Measurements from ENCODE around the gene MCC.

MCC gene

DNA sequence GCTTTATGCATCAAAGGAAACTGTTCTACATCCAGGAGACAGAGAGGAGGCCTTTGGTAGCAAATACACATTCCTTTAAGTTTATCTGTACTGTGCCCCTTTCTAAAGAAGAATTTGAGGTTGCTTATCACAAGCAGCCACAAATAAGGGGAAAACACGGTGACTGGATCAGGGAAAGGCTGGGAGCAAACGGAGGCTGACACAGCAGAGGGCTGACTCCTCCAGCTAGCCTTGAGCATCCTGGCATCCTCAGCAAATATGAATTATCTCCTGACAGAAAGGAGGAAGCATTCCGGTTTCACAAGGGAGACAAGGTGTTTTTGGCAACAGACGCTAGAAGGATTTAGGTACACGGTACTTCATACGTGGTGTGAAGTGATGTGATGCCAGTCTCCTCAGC lies 378.1 kb downstream of the MCC start:
- DNase-seq (ENCODE audit: low read depth): no peak
- no peak overlapping the region for H3K4me3 ChIP-seq (ENCODE audit: low read depth, low read length)
- TF ChIP-seq, protein P1, sequence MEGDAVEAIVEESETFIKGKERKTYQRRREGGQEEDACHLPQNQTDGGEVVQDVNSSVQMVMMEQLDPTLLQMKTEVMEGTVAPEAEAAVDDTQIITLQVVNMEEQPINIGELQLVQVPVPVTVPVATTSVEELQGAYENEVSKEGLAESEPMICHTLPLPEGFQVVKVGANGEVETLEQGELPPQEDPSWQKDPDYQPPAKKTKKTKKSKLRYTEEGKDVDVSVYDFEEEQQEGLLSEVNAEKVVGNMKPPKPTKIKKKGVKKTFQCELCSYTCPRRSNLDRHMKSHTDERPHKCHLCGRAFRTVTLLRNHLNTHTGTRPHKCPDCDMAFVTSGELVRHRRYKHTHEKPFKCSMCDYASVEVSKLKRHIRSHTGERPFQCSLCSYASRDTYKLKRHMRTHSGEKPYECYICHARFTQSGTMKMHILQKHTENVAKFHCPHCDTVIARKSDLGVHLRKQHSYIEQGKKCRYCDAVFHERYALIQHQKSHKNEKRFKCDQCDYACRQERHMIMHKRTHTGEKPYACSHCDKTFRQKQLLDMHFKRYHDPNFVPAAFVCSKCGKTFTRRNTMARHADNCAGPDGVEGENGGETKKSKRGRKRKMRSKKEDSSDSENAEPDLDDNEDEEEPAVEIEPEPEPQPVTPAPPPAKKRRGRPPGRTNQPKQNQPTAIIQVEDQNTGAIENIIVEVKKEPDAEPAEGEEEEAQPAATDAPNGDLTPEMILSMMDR (IDR thresholded peaks at IDR 0.05; ENCODE audit: control insufficient read depth, extremely low read depth, insufficient read depth): no peak

GRCh38 chr5:113109344-113109743 lies 378.9 kb downstream of the MCC start:
- no peak overlapping the region for H3K4me3 ChIP-seq (ENCODE audit: low read depth, low read length)
- TF ChIP-seq, protein P1 (IDR thresholded peaks at IDR 0.05; ENCODE audit: control insufficient read depth, extremely low read depth, insufficient read depth): no peak
- no peak for DNase-seq (ENCODE audit: low read depth)

- no peak for DNase-seq (ENCODE audit: low read depth)
- TF ChIP-seq, protein P1 (IDR thresholded peaks at IDR 0.05; ENCODE audit: control insufficient read depth, extremely low read depth, insufficient read depth): no peak
These were observed 379.8 kb downstream of the MCC start for GRCh38 chr5:113108485-113108884.

GRCh38 chr5:113106821-113107220 lies 381.4 kb downstream of the MCC start:
- TF ChIP-seq, protein P1 (IDR thresholded peaks at IDR 0.05; ENCODE audit: control insufficient read depth, extremely low read depth, insufficient read depth): no peak
- no peak for DNase-seq (ENCODE audit: low read depth)
- no peak overlapping the region for H3K4me3 ChIP-seq (ENCODE audit: low read depth, low read length)

More at GRCh38 chr5:113108485-113108884, 379.8 kb downstream of the MCC start:
- H3K4me3 ChIP-seq (ENCODE audit: low read depth, low read length): no peak overlapping the region

- H3K4me3 ChIP-seq (ENCODE audit: low read depth, low read length): no peak overlapping the region
- TF ChIP-seq, protein P1 (IDR thresholded peaks at IDR 0.05; ENCODE audit: control insufficient read depth, extremely low read depth, insufficient read depth): no peak
- no peak for DNase-seq (ENCODE audit: low read depth)
These were observed 382.5 kb downstream of the MCC start for GRCh38 chr5:113105693-113106280.

DNA sequence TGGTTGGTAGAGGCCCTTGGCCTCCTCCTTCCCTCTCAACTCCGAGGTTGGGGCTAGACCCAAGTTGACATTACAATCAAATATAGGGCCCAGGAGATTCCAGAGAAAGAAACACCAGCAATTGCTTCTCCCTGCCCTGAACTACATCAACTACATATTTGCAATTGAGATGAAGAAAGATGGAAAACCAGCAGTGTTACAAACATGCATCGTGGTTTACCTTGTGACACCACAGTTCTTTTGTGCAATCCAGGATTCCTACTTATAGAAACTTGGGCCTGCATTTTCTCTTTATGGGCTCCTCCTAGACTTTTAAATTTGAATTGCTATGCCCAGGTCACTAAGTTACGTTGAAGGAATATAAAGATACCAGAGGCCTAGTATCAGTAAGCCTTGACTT lies 384.9 kb downstream of the MCC start:
- TF ChIP-seq, protein P1 (IDR thresholded peaks at IDR 0.05; ENCODE audit: control insufficient read depth, extremely low read depth, insufficient read depth): no peak
- no peak overlapping the region for H3K4me3 ChIP-seq (ENCODE audit: low read depth, low read length)
- DNase-seq (ENCODE audit: low read depth): no peak

DNA sequence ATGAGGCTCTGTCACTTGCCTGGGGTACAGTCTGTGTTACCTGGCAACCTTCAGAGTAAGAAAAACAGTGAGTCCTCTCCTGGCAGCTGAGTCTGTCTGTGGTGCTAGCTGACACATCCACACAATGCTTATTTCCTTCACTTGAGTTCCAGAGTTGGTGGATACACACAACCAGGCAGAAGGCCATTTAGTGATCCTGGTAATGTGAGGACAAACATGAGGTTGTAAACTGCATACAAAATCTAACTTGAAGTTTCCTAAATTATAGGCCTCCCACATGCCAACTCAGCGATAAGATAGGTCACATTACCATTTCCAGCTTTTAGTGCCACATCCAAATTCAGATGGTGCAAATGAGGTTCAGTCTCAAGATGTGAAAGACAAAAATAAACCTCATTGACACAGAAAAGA lies 386.1 kb downstream of the MCC start:
- TF ChIP-seq, protein P1 (IDR thresholded peaks at IDR 0.05; ENCODE audit: control insufficient read depth, extremely low read depth, insufficient read depth): no peak
- H3K4me3 ChIP-seq (ENCODE audit: low read depth, low read length): no peak overlapping the region

More for the DNA sequence above, 386.1 kb downstream of the MCC start:
- DNase-seq (ENCODE audit: low read depth): no peak
